ENCODE measurements around the gene SRPK2. TPM values are rescaled to one million over a fixed set of nuclear protein-coding genes. Genes with fewer than 3 reads are reported as not detected.

The SRPK2 gene
- total RNA-seq, 2 donors from 2014 or later = 52.6 to 99.5 TPM

GRCh38 chr7:105088456-105088855 is 300.3 kb downstream of the SRPK2 start:
- Histone ChIP-seq H3K27me3 (replicated peaks; ENCODE audit: insufficient read depth) (no peaks in the 10 kb centered on the region), H3K4me1 (replicated peaks) (no peaks in the 10 kb centered on the region), H3K4me3 (no peak overlapping the region), H3K27ac (no peak overlapping the region), H3K36me3 (peaks cover 0 to 4% of the 10 kb centered on the region in 2 donors), H3K9me3 (no peaks in the 10 kb centered on the region)
- 95% methylated on average over 2 of the region's 2 CpGs for WGBS
- DNase-seq (ENCODE audit: low spot score) = no peak
- intact Hi-C loops (cut with DNase I) = no loop called here
- TF ChIP-seq POLR2AphosphoS5 (IDR thresholded peaks at IDR 0.05) (no peak), POLR2A (IDR thresholded peaks at IDR 0.05) (no peak), CTCF (IDR thresholded peaks at IDR 0.05) (no peak)

- TF ChIP-seq CTCF (IDR thresholded peaks at IDR 0.05) (no peak), POLR2AphosphoS5 (IDR thresholded peaks at IDR 0.05) (no peak), POLR2A (IDR thresholded peaks at IDR 0.05) (no peak)
- no peaks in the 10 kb centered on the region for H3K9me3 ChIP-seq
- H3K36me3 ChIP-seq = peaks cover 0 to 4% of the 10 kb centered on the region in 2 donors
- intact Hi-C loops (cut with DNase I) = no loop called here
- no peaks in the 10 kb centered on the region for H3K4me1 ChIP-seq (replicated peaks)
- 82% methylated on average over 6 of the region's 6 CpGs for WGBS
- H3K27me3 ChIP-seq (replicated peaks; ENCODE audit: insufficient read depth) = no peaks in the 10 kb centered on the region
- H3K27ac ChIP-seq = no peak overlapping the region
- no peak overlapping the region for H3K4me3 ChIP-seq
- no peak for DNase-seq (ENCODE audit: low spot score)
Observed at GRCh38 chr7:105087981-105088380, 300.7 kb downstream of the SRPK2 start.

- Histone ChIP-seq H3K36me3 (peaks cover 0 to under 1% of the 10 kb centered on the region in 2 donors), H3K4me3 (no peak overlapping the region)
- intact Hi-C loops (cut with DNase I) = no loop called here
Observed at GRCh38 chr7:105086850-105087249, 301.9 kb downstream of the SRPK2 start.

GRCh38 chr7:105084581-105084980 is 304.1 kb downstream of the SRPK2 start:
- 100% methylated on average over 1 of the region's 1 CpG for WGBS
- intact Hi-C loops (cut with DNase I) = no loop called here
- no peak overlapping the region for H3K4me3 ChIP-seq
- no peaks in the 10 kb centered on the region for H3K36me3 ChIP-seq
- TF ChIP-seq CTCF (IDR thresholded peaks at IDR 0.05) (no peak), POLR2A (IDR thresholded peaks at IDR 0.05) (no peak), POLR2AphosphoS5 (IDR thresholded peaks at IDR 0.05) (no peak)
- no peaks in the 10 kb centered on the region for H3K27me3 ChIP-seq (replicated peaks; ENCODE audit: insufficient read depth)
- no peak for DNase-seq (ENCODE audit: low spot score)
- H3K27ac ChIP-seq = no peak overlapping the region
- no peaks in the 10 kb centered on the region for H3K9me3 ChIP-seq
- no peaks in the 10 kb centered on the region for H3K4me1 ChIP-seq (replicated peaks)

More at GRCh38 chr7:105086850-105087249, 301.9 kb downstream of the SRPK2 start:
- Histone ChIP-seq H3K27ac (no peak overlapping the region), H3K27me3 (replicated peaks; ENCODE audit: insufficient read depth) (no peaks in the 10 kb centered on the region), H3K9me3 (no peaks in the 10 kb centered on the region), H3K4me1 (replicated peaks) (no peaks in the 10 kb centered on the region)
- no peak for TF ChIP-seq POLR2AphosphoS5 (IDR thresholded peaks at IDR 0.05)
- no peak for TF ChIP-seq POLR2A (IDR thresholded peaks at IDR 0.05)
- TF ChIP-seq CTCF (IDR thresholded peaks at IDR 0.05) = no peak
- over 99% methylated on average over 3 of the region's 3 CpGs for WGBS
- DNase-seq (ENCODE audit: low spot score) = no peak

- no peaks in the 10 kb centered on the region for H3K27me3 ChIP-seq (replicated peaks; ENCODE audit: insufficient read depth)
- no peak overlapping the region for H3K27ac ChIP-seq
- intact Hi-C loops (cut with DNase I) = no loop called here
- DNase-seq (ENCODE audit: low spot score) = no peak
- H3K4me3 ChIP-seq = no peak overlapping the region
- no peaks in the 10 kb centered on the region for H3K36me3 ChIP-seq
- no peaks in the 10 kb centered on the region for H3K9me3 ChIP-seq
- TF ChIP-seq CTCF (IDR thresholded peaks at IDR 0.05) (no peak), POLR2A (IDR thresholded peaks at IDR 0.05) (no peak), POLR2AphosphoS5 (IDR thresholded peaks at IDR 0.05) (no peak)
- H3K4me1 ChIP-seq (replicated peaks) = no peaks in the 10 kb centered on the region
- WGBS = 97% methylated on average over 6 of the region's 6 CpGs
Observed at GRCh38 chr7:105079348-105079747, 309.4 kb downstream of the SRPK2 start.

Data from prostate gland (tissue), 2 donors.